Parathyroid adenoma (tissue), 2 donors: ENCODE data around the gene SLITRK4.

Experiments
- H2AFZ ChIP-seq: fragments of 300-600 bp; sonication (generic); one replicate; pipeline ENCODE4 v1.7.0; 2017; ENCODE audit warnings: antibody characterized with exemption, mild to moderate bottlenecking
- H3K27ac ChIP-seq: fragments of 300-600 bp; sonication (generic); one replicate; pipeline ENCODE4 v1.7.0; 2017
- H3K27me3 ChIP-seq: fragments of 300-600 bp; sonication (generic); one replicate; pipeline ENCODE4 v1.7.0; 2017; ENCODE audit warnings: low read length; ENCODE audit not compliant: control insufficient read depth, insufficient read depth
- H3K36me3 ChIP-seq: fragments of 300-600 bp; sonication (generic); one replicate; pipeline ENCODE4 v1.7.0; 2017; ENCODE audit warnings: low read length; ENCODE audit not compliant: control insufficient read depth, insufficient read depth
- H3K4me1 ChIP-seq: fragments of 300-600 bp; sonication (generic); one replicate; pipeline ENCODE4 v1.7.0; 2017; ENCODE audit warnings: control low read depth
- H3K4me2 ChIP-seq: fragments of 300-600 bp; sonication (generic); one replicate; pipeline ENCODE4 v1.7.0; 2017; ENCODE audit warnings: low read length
- H3K4me3 ChIP-seq: fragments of 300-600 bp; sonication (generic); one replicate; pipeline ENCODE4 v1.7.0; 2017; ENCODE audit warnings: low read depth, low read length
- H3K79me2 ChIP-seq: fragments of 300-600 bp; sonication (generic); one replicate; pipeline ENCODE4 v1.7.0; 2017; ENCODE audit warnings: control low read depth
- H3K9ac ChIP-seq: fragments of 300-600 bp; sonication (generic); one replicate; pipeline ENCODE4 v1.7.0; 2017; ENCODE audit warnings: mild to moderate bottlenecking
- H3K9me3 ChIP-seq: fragments of 300-600 bp; sonication (generic); one replicate; pipeline ENCODE4 v1.7.0; 2017; ENCODE audit warnings: low read length; ENCODE audit not compliant: control insufficient read depth
- CTCF ChIP-seq: fragments of 300-600 bp; sonication (generic); IDR thresholded peaks from one replicate; pipeline ENCODE4 v1.7.0; 2017; ENCODE audit warnings: antibody characterized with exemption, mild to moderate bottlenecking
- donor health status: primary hyperparathyroidism.

SLITRK4 gene

GRCh38 chrX:143663755-143664154 is 27.9 kb upstream of the SLITRK4 start:
- Histone ChIP-seq H3K27me3 (no peaks in the 10 kb centered on the region), H3K27ac (no peak overlapping the region), H2AFZ (no peak overlapping the region), H3K36me3 (no peaks in the 10 kb centered on the region), H3K9ac (no peak overlapping the region), H3K4me3 (no peak overlapping the region), H3K4me2 (no peak overlapping the region), H3K9me3 (no peaks in the 10 kb centered on the region), H3K79me2 (no peaks in the 10 kb centered on the region), H3K4me1 (no peaks in the 10 kb centered on the region)
- TF ChIP-seq CTCF, result no peak

GRCh38 chrX:143661286-143661685 is 25.4 kb upstream of the SLITRK4 start:
- Histone ChIP-seq H3K27ac (no peak overlapping the region), H3K4me2 (no peak overlapping the region), H3K4me3 (no peak overlapping the region), H3K9me3 (no peaks in the 10 kb centered on the region), H3K36me3 (no peaks in the 10 kb centered on the region), H3K4me1 (no peaks in the 10 kb centered on the region), H3K27me3 (no peaks in the 10 kb centered on the region), H2AFZ (no peak overlapping the region), H3K9ac (no peak overlapping the region), H3K79me2 (no peaks in the 10 kb centered on the region)
- TF ChIP-seq CTCF, result no peak

GRCh38 chrX:143648705-143649104 is 12.8 kb upstream of the SLITRK4 start:
- Histone ChIP-seq H3K27ac (no peak overlapping the region), H3K4me1 (no peaks in the 10 kb centered on the region), H3K4me2 (no peak overlapping the region), H3K79me2 (no peaks in the 10 kb centered on the region), H3K36me3 (no peaks in the 10 kb centered on the region), H3K4me3 (no peak overlapping the region), H3K9me3 (no peaks in the 10 kb centered on the region), H2AFZ (no peak overlapping the region), H3K9ac (no peak overlapping the region), H3K27me3 (no peaks in the 10 kb centered on the region)
- TF ChIP-seq CTCF, result no peak

- H3K27ac ChIP-seq, result no peak overlapping the region
- H3K36me3 ChIP-seq, result no peaks in the 10 kb centered on the region
- TF ChIP-seq CTCF, result no peak
- H3K4me1 ChIP-seq, result no peaks in the 10 kb centered on the region
- no peak overlapping the region for H2AFZ ChIP-seq
- no peak overlapping the region for H3K4me3 ChIP-seq
- H3K9ac ChIP-seq, result no peak overlapping the region
- H3K4me2 ChIP-seq, result no peak overlapping the region
- no peaks in the 10 kb centered on the region for H3K79me2 ChIP-seq
- no peaks in the 10 kb centered on the region for H3K27me3 ChIP-seq
- no peaks in the 10 kb centered on the region for H3K9me3 ChIP-seq
These were observed 6.5 kb upstream of the SLITRK4 start for GRCh38 chrX:143642426-143642825.

- no peaks in the 10 kb centered on the region for H3K4me1 ChIP-seq
- H3K9ac ChIP-seq, result no peak overlapping the region
- TF ChIP-seq CTCF, result no peak
- H2AFZ ChIP-seq, result no peak overlapping the region
- H3K79me2 ChIP-seq, result no peaks in the 10 kb centered on the region
- H3K27me3 ChIP-seq, result no peaks in the 10 kb centered on the region
- H3K4me3 ChIP-seq, result no peak overlapping the region
- no peaks in the 10 kb centered on the region for H3K9me3 ChIP-seq
- no peaks in the 10 kb centered on the region for H3K36me3 ChIP-seq
- H3K27ac ChIP-seq, result no peak overlapping the region
- H3K4me2 ChIP-seq, result no peak overlapping the region
These were observed 930 bp upstream of the SLITRK4 start for GRCh38 chrX:143636831-143637230.
